Trophoblast cell (in vitro differentiated cells and primary cell): ENCODE data around the gene MTCH2.

ENCODE experiments used
- DNase-seq, 2 donors: peaks; one replicate each; pipeline ENCODE4 v3.0.0-alpha.2; 2016
- H2AFZ ChIP-seq: 2 replicates; pipeline ENCODE4 v1.6.1; 2013; ENCODE audit warnings: low read length, moderate library complexity, mild to moderate bottlenecking; ENCODE audit not compliant: insufficient read depth, poor library complexity
- H2AK5ac ChIP-seq: 2 replicates; pipeline ENCODE4 v1.6.1; 2013; ENCODE audit warnings: mild to moderate bottlenecking, low read length
- H2BK120ac ChIP-seq: 2 replicates; pipeline ENCODE4 v1.6.1; 2013; ENCODE audit warnings: low read length, mild to moderate bottlenecking, moderate library complexity; ENCODE audit not compliant: insufficient read depth, poor library complexity
- H2BK12ac ChIP-seq: 2 replicates; pipeline ENCODE4 v1.6.1; 2013; ENCODE audit warnings: mild to moderate bottlenecking, low read length, moderate library complexity
- H2BK5ac ChIP-seq: 2 replicates; pipeline ENCODE4 v1.6.1; 2013; ENCODE audit warnings: low read length, low read depth, moderate library complexity, mild to moderate bottlenecking; ENCODE audit not compliant: poor library complexity
- H3K14ac ChIP-seq: 2 replicates; pipeline ENCODE4 v1.6.1; 2013; ENCODE audit warnings: mild to moderate bottlenecking, low read length
- H3K18ac ChIP-seq: 2 replicates; pipeline ENCODE4 v1.6.1; 2013; ENCODE audit warnings: mild to moderate bottlenecking, low read length
- H3K23ac ChIP-seq: 2 replicates; pipeline ENCODE4 v1.6.1; 2013; ENCODE audit warnings: low read length
- H3K27ac ChIP-seq: 2 replicates; pipeline ENCODE4 v1.5.1; 2013; ENCODE audit warnings: low read depth, mild to moderate bottlenecking, inconsistent platforms, low read length, moderate library complexity
- H3K27me3 ChIP-seq: 2 replicates; pipeline ENCODE4 v1.6.1; 2013; ENCODE audit warnings: inconsistent platforms, mild to moderate bottlenecking, low read length, moderate library complexity; ENCODE audit not compliant: insufficient read depth
- H3K36me3 ChIP-seq, 2 experiments: 1 replicate in 1 of 2; 2 replicates in 1 of 2; pipeline ENCODE4 v1.6.1; 2013; ENCODE audit warnings: low read length in 2 of 2, mild to moderate bottlenecking in 2 of 2, moderate library complexity in 1 of 2; ENCODE audit not compliant: insufficient read depth in 2 of 2, control insufficient read depth in 1 of 2
- H3K4ac ChIP-seq: 2 replicates; pipeline ENCODE4 v1.6.1; 2013; ENCODE audit warnings: low read depth, mild to moderate bottlenecking, low read length, moderate library complexity
- H3K4me1 ChIP-seq, 2 experiments: 1 replicate in 1 of 2; 2 replicates in 1 of 2; pipeline ENCODE4 v1.6.1; 2013; ENCODE audit warnings: low read length in 2 of 2, mild to moderate bottlenecking in 2 of 2, moderate library complexity in 1 of 2; ENCODE audit not compliant: insufficient read depth in 2 of 2, control insufficient read depth in 1 of 2
- H3K4me2 ChIP-seq: 2 replicates; pipeline ENCODE4 v1.6.1; 2013; ENCODE audit warnings: inconsistent platforms, mild to moderate bottlenecking, low read length, moderate library complexity
- H3K4me3 ChIP-seq: 2 replicates; pipeline ENCODE4 v1.5.1; 2013; ENCODE audit warnings: mild to moderate bottlenecking, low read depth, low read length, inconsistent platforms
- H3K79me1 ChIP-seq: one replicate; pipeline ENCODE4 v1.6.1; 2013; ENCODE audit warnings: low read length
- H3K79me2 ChIP-seq: 2 replicates; pipeline ENCODE4 v1.6.1; 2013; ENCODE audit warnings: low read length, mild to moderate bottlenecking; ENCODE audit not compliant: control insufficient read depth, insufficient read depth, poor library complexity
- H3K9ac ChIP-seq: 2 replicates; pipeline ENCODE4 v1.6.1; 2013; ENCODE audit warnings: mild to moderate bottlenecking, low read length
- H3K9me3 ChIP-seq: 2 replicates; pipeline ENCODE4 v1.6.1; 2013; ENCODE audit warnings: low read depth, mild to moderate bottlenecking, control low read depth, inconsistent platforms, low read length; ENCODE audit not compliant: insufficient read depth
- H4K12ac ChIP-seq: 2 replicates; pipeline ENCODE4 v1.6.1; 2013; ENCODE audit warnings: low read depth, mild to moderate bottlenecking, low read length, moderate library complexity
- H4K8ac ChIP-seq: 2 replicates; pipeline ENCODE4 v1.6.1; 2013; ENCODE audit warnings: low read depth, mild to moderate bottlenecking, low read length, moderate library complexity
- H4K91ac ChIP-seq: one replicate; pipeline ENCODE4 v1.6.1; 2013; ENCODE audit warnings: low read depth, mild to moderate bottlenecking, low read length, moderate library complexity
- WGBS: extraction: QIAGEN DNeasy Blood & Tissue Kit; methylation state at CpG from one replicate; pipeline ENCODE4 v1.1.7; 2013; ENCODE audit warnings: missing lambda C conversion rate; ENCODE audit not compliant: insufficient read length, insufficient coverage; ENCODE audit errors: extremely low coverage; 5-methylcytosine and 5-hydroxymethylcytosine counted together

MTCH2 gene

DNA sequence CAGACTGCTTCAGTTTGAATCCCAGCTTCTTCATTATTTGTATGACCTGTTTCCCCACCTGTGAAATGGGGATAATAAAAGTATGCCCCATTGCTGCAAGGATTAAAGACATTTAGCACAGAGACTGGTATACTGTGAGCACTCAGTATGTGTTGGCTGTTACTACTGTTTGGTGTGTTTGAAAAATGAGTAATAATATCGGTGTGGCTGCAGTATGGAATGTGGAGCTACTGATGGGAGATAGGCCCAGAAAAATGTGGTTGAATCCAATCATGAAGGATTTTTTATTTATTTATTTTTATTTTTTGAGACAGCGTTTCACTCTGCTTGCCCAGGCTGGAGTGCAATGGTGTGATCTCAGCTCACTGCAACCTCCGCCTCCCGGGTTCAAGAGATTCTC lies 39.1 kb downstream of the MTCH2 start:
- no peaks in the 10 kb centered on the region for H3K79me1 ChIP-seq
- no peak overlapping the region for H2BK5ac ChIP-seq
- no peak overlapping the region for H3K27ac ChIP-seq
- no peak overlapping the region for H3K14ac ChIP-seq
- DNase-seq: no peak
- no peaks in the 10 kb centered on the region for H3K79me2 ChIP-seq
- H3K4ac ChIP-seq: no peak overlapping the region
- no CpG with 5 or more reads among the region's 4 CpGs for WGBS
- H3K4me3 ChIP-seq: no peak overlapping the region
- H4K91ac ChIP-seq: no peak overlapping the region
- H2BK120ac ChIP-seq: no peak overlapping the region
- no peaks in the 10 kb centered on the region for H3K27me3 ChIP-seq
- H3K9me3 ChIP-seq: no peaks in the 10 kb centered on the region
- peaks cover 3 to 11% of the 10 kb centered on the region in 2 experiments for H3K4me1 ChIP-seq
- H3K23ac ChIP-seq: no peak overlapping the region
- H3K4me2 ChIP-seq: no peak overlapping the region
- H3K9ac ChIP-seq: no peak overlapping the region
- no peak overlapping the region for H4K8ac ChIP-seq
- no peak overlapping the region for H2AK5ac ChIP-seq
- no peak overlapping the region for H4K12ac ChIP-seq
- no peaks in the 10 kb centered on the region for H3K36me3 ChIP-seq
- H2BK12ac ChIP-seq: no peak overlapping the region
- H2AFZ ChIP-seq: no peak overlapping the region
- no peak overlapping the region for H3K18ac ChIP-seq

DNA sequence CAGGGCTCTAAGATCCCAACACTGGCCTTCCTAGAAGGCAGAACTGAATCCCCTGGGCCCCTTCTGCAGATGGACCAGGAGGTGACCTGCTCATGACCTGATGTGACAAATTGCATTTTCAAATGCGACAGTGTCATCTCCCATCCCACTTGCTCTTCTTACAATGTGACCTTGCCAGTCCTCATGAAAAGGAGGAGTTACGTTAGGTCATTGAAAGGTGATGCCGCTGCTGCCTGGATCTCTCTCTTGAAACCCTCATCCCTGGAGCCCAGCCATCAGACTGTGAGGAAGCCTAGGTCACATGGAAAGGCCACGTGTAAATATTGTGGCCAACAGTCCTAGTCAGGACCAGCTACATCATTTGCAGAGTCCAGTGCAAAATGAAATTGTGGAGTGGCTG lies 42.5 kb downstream of the MTCH2 start:
- Histone ChIP-seq H3K23ac (no peak overlapping the region), H3K27ac (no peak overlapping the region), H2AFZ (no peak overlapping the region), H2BK12ac (no peak overlapping the region), H4K8ac (no peak overlapping the region), H3K4me3 (no peak overlapping the region), H3K18ac (no peak overlapping the region), H2AK5ac (no peak overlapping the region), H3K9me3 (no peaks in the 10 kb centered on the region), H3K14ac (no peak overlapping the region), H3K27me3 (peaks cover 9% of the 10 kb centered on the region), H3K79me2 (no peaks in the 10 kb centered on the region), H2BK5ac (no peak overlapping the region), H4K91ac (no peak overlapping the region), H3K79me1 (no peaks in the 10 kb centered on the region), H3K4ac (no peak overlapping the region), H3K4me1 (no peaks in the 10 kb centered on the region), H3K36me3 (no peaks in the 10 kb centered on the region), H4K12ac (no peak overlapping the region), H2BK120ac (no peak overlapping the region), H3K9ac (no peak overlapping the region), H3K4me2 (no peak overlapping the region)
- DNase-seq: no peak
- WGBS: no CpG with 5 or more reads among the region's 4 CpGs

DNA sequence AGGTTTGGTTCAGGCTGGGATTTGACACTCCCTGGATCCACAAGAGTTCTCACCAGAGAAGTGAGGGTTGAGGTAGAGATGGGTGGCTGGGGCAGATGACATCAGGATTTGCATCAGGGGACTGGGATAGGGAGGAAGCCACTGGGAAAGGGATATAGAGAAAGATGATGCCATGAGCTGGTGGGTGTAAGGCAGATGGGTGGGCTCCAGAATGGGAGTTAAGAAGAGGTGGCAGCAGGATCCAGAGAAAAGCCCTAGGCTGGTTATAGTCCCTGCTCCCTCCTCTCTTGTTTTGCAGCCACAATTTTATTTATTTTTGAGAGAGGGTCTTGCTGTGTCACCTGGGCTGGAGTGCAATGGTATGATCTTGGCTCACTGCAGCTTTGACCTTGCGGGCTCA lies 46.4 kb downstream of the MTCH2 start:
- Histone ChIP-seq H3K79me1 (no peaks in the 10 kb centered on the region), H3K23ac (no peak overlapping the region), H3K36me3 (no peaks in the 10 kb centered on the region), H3K9ac (no peak overlapping the region), H2AFZ (no peak overlapping the region), H3K18ac (no peak overlapping the region), H3K79me2 (no peaks in the 10 kb centered on the region), H3K4me2 (no peak overlapping the region), H2BK120ac (no peak overlapping the region), H4K8ac (no peak overlapping the region), H4K12ac (no peak overlapping the region), H3K4me3 (no peak overlapping the region), H4K91ac (no peak overlapping the region), H3K27ac (no peak overlapping the region), H3K14ac (no peak overlapping the region), H3K4me1 (peaks cover 4 to 5% of the 10 kb centered on the region in 2 experiments), H2AK5ac (no peak overlapping the region), H2BK12ac (no peak overlapping the region), H3K4ac (no peak overlapping the region), H3K9me3 (no peaks in the 10 kb centered on the region), H2BK5ac (no peak overlapping the region), H3K27me3 (peaks cover 35% of the 10 kb centered on the region)
- WGBS: no CpG with 5 or more reads among the region's 1 CpG
- no peak for DNase-seq

DNA sequence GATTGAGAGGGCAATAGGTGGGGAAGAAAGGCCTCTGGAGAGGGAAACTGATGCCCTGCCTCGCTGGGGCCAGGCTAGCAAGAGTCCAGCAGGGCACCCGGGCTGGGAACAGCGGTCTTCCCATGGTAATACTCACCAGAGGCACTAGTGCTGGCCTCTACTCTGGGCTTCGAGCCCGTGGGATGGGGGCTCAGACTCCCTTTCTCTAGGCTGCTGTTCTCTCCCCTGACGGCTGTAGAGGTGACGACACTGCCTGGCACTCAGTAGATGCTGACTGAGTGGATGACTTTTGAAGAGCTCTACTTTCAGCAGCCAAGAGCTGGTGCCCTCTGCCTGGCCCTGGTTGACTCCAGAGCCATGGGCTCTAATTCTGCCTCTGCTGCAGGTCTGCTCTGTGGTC lies 47.3 kb downstream of the MTCH2 start:
- no peak overlapping the region for H3K18ac ChIP-seq
- no peak overlapping the region for H4K8ac ChIP-seq
- no peaks in the 10 kb centered on the region for H3K9me3 ChIP-seq
- DNase-seq: no peak
- no peak overlapping the region for H3K27ac ChIP-seq
- H2BK120ac ChIP-seq: no peak overlapping the region
- no peaks in the 10 kb centered on the region for H3K79me2 ChIP-seq
- H4K12ac ChIP-seq: no peak overlapping the region
- H3K79me1 ChIP-seq: no peaks in the 10 kb centered on the region
- no peak overlapping the region for H3K4me2 ChIP-seq
- no peak overlapping the region for H3K4me3 ChIP-seq
- peaks cover 35% of the 10 kb centered on the region for H3K27me3 ChIP-seq
- H3K23ac ChIP-seq: no peak overlapping the region
- no peak overlapping the region for H2AK5ac ChIP-seq
- H3K9ac ChIP-seq: no peak overlapping the region
- peaks cover 4 to 5% of the 10 kb centered on the region in 2 experiments for H3K4me1 ChIP-seq
- H3K36me3 ChIP-seq: no peaks in the 10 kb centered on the region
- H2BK12ac ChIP-seq: no peak overlapping the region
- no CpG with 5 or more reads among the region's 7 CpGs for WGBS
- no peak overlapping the region for H2BK5ac ChIP-seq
- no peak overlapping the region for H3K4ac ChIP-seq
- H3K14ac ChIP-seq: no peak overlapping the region
- no peak overlapping the region for H2AFZ ChIP-seq
- no peak overlapping the region for H4K91ac ChIP-seq
